HEK293 (cell line): ENCODE data around the gene POLD4.

Source experiments
- CTCF ChIA-PET: fragments of 350-600 bp; formaldehyde crosslinking; extraction: SDS; loops from one replicate; lab custom pipeline; 2021; ENCODE audit warnings: antibody characterized with exemption; lab: Yijun Ruan, JAX
- POLR2A ChIA-PET: fragments of 300-600 bp; formaldehyde crosslinking; extraction: SDS; loops from one replicate; lab custom pipeline; 2020; ENCODE audit warnings: antibody characterized with exemption, inconsistent platforms; lab: Yijun Ruan, JAX
- H3K27ac ChIP-seq: fragments of 200-500 bp; sonication (Bioruptor generic); 2 replicates; pipeline ENCODE4 v1.5.1; 2014; ENCODE audit warnings: low read depth, low read length, control low read depth, inconsistent platforms; ENCODE audit errors: extremely low read depth
- H3K36me3 ChIP-seq, 2 experiments: fragments of 200-500 bp in 1 of 2; sonication (Bioruptor generic) in 1 of 2; 1 replicate in 1 of 2; 2 replicates in 1 of 2; pipeline ENCODE4 v1.5.1; 2014 to 2017; ENCODE audit warnings: inconsistent platforms in 2 of 2, low read length in 2 of 2; ENCODE audit not compliant: control insufficient read depth in 2 of 2, insufficient read depth in 1 of 2
- H3K4me1 ChIP-seq: fragments of 200-500 bp; sonication (Bioruptor generic); 2 replicates; pipeline ENCODE4 v1.5.1; 2014; ENCODE audit warnings: mild to moderate bottlenecking, low read length, inconsistent platforms; ENCODE audit not compliant: control insufficient read depth, insufficient read depth
- H3K4me3 ChIP-seq: 2 replicates; pipeline ENCODE4 v1.5.1; 2011; ENCODE audit warnings: low read depth, mild to moderate bottlenecking, control low read depth, low read length, moderate library complexity
- H3K9me3 ChIP-seq: fragments of 200-500 bp; sonication (Bioruptor generic); 2 replicates; pipeline ENCODE4 v1.5.1; 2014; ENCODE audit warnings: low read depth, low read length, inconsistent platforms; ENCODE audit not compliant: control insufficient read depth, insufficient read depth
- FEZF1 ChIP-seq: fragments of 450-650 bp; formaldehyde crosslinking; IDR thresholded peaks from 2 replicates; pipeline ENCODE4 v1.5.1; 2016; ENCODE audit warnings: missing biosample characterization, missing genetic modification characterization
- KLF9 ChIP-seq: fragments of 450-650 bp; formaldehyde crosslinking; IDR thresholded peaks from 2 replicates; pipeline ENCODE4 v1.5.1; 2016; ENCODE audit warnings: missing biosample characterization, missing genetic modification characterization, low read depth
- MEIS1 ChIP-seq: sonication (generic); formaldehyde crosslinking; IDR thresholded peaks from 2 replicates; pipeline ENCODE4 v1.8.1; 2022; ENCODE audit warnings: missing genetic modification reagents, mild to moderate bottlenecking, borderline replicate concordance
- OSR2 ChIP-seq: fragments of 450-650 bp; formaldehyde crosslinking; IDR thresholded peaks from 2 replicates; pipeline ENCODE4 v1.5.1; 2016; ENCODE audit warnings: missing biosample characterization, missing genetic modification characterization
- PRDM2 ChIP-seq: fragments of 450-650 bp; formaldehyde crosslinking; IDR thresholded peaks from 2 replicates; pipeline ENCODE4 v1.5.1; 2016; ENCODE audit warnings: missing biosample characterization, missing genetic modification characterization, borderline replicate concordance
- SALL2 ChIP-seq: fragments of 450-650 bp; formaldehyde crosslinking; IDR thresholded peaks from 2 replicates; pipeline ENCODE4 v1.5.0; 2017; ENCODE audit warnings: missing biosample characterization, mild to moderate bottlenecking, missing genetic modification characterization, borderline replicate concordance
- TCF7L2 ChIP-seq: IDR thresholded peaks from 2 replicates; pipeline ENCODE4 v1.6.1; 2011; ENCODE audit warnings: low read depth, mild to moderate bottlenecking, inconsistent platforms, low read length, moderate library complexity, borderline replicate concordance
- ZBTB11 ChIP-seq: fragments of 450-650 bp; formaldehyde crosslinking; conservative IDR thresholded peaks from 2 replicates; pipeline ENCODE4 v1.5.1; 2016; ENCODE audit warnings: low read depth, missing biosample characterization, missing genetic modification characterization
- ZBTB17 ChIP-seq: fragments of 450-650 bp; formaldehyde crosslinking; IDR thresholded peaks from 2 replicates; pipeline ENCODE4 v1.5.1; 2016; ENCODE audit warnings: missing biosample characterization, missing genetic modification characterization
- ZBTB8A ChIP-seq: fragments of 450-650 bp; formaldehyde crosslinking; IDR thresholded peaks from 2 replicates; pipeline ENCODE4 v1.5.1; 2016; ENCODE audit warnings: missing biosample characterization, missing genetic modification characterization
- ZEB2 ChIP-seq: fragments of 450-650 bp; formaldehyde crosslinking; IDR thresholded peaks from 2 replicates; pipeline ENCODE4 v1.5.1; 2016; ENCODE audit warnings: missing biosample characterization, missing genetic modification characterization
- ZNF112 ChIP-seq: fragments of 450-650 bp; formaldehyde crosslinking; IDR thresholded peaks from 2 replicates; pipeline ENCODE4 v1.5.0; 2017; ENCODE audit warnings: missing biosample characterization, missing genetic modification characterization
- ZNF138 ChIP-seq: fragments of 450-650 bp; formaldehyde crosslinking; IDR thresholded peaks from 2 replicates; pipeline ENCODE4 v1.5.1; 2016; ENCODE audit warnings: missing biosample characterization, missing genetic modification characterization, borderline replicate concordance
- ZNF140 ChIP-seq: fragments of 450-650 bp; formaldehyde crosslinking; IDR thresholded peaks from 2 replicates; pipeline ENCODE4 v1.5.1; 2016; ENCODE audit warnings: missing biosample characterization, missing genetic modification characterization
- ZNF248 ChIP-seq: fragments of 450-650 bp; formaldehyde crosslinking; IDR thresholded peaks from 2 replicates; pipeline ENCODE4 v1.5.1; 2017; ENCODE audit warnings: missing biosample characterization, missing genetic modification characterization
- ZNF555 ChIP-seq: fragments of 450-650 bp; formaldehyde crosslinking; conservative IDR thresholded peaks from 2 replicates; pipeline ENCODE4 v1.5.1; 2017; ENCODE audit warnings: missing biosample characterization, mild to moderate bottlenecking, missing genetic modification characterization, inconsistent platforms
- ZNF585B ChIP-seq: fragments of 450-650 bp; formaldehyde crosslinking; IDR thresholded peaks from 2 replicates; pipeline ENCODE4 v1.5.1; 2016; ENCODE audit warnings: missing biosample characterization, missing genetic modification characterization
- ZNF596 ChIP-seq: fragments of 450-650 bp; IDR thresholded peaks from 2 replicates; pipeline ENCODE4 v1.5.0; 2018; ENCODE audit warnings: missing biosample characterization, mild to moderate bottlenecking, missing genetic modification characterization, moderate library complexity
- ZNF623 ChIP-seq: fragments of 450-650 bp; formaldehyde crosslinking; IDR thresholded peaks from 2 replicates; pipeline ENCODE4 v1.5.1; 2016; ENCODE audit warnings: missing biosample characterization, missing genetic modification characterization
- ZNF768 ChIP-seq: fragments of 450-650 bp; formaldehyde crosslinking; IDR thresholded peaks from 2 replicates; pipeline ENCODE4 v1.5.1; 2018; ENCODE audit warnings: missing biosample characterization, mild to moderate bottlenecking, missing genetic modification characterization
- ZSCAN5A ChIP-seq: fragments of 450-650 bp; formaldehyde crosslinking; IDR thresholded peaks from 2 replicates; pipeline ENCODE4 v1.5.1; 2016; ENCODE audit warnings: missing biosample characterization, missing genetic modification characterization

Gene POLD4

GRCh38 chr11:67349928-67350465 lies 3.3 kb downstream of the POLD4 start:
- ChIA-PET POLR2A (interaction anchor here (0.6 to 1.3 kb wide), 2 partner anchors 21 to 125 kb away, joined by 4 to 7 read pairs; no protein-coding TSS in a partner anchor), CTCF (interaction anchor here (1.0 to 30.4 kb wide), 8 partner anchors 8 to 265 kb away, joined by 3 to 898 read pairs (median 22); partner anchors contain the start of genes CLCF1 and RAD9A)
- H3K36me3 ChIP-seq: no peaks in the 10 kb centered on the region
- no peaks in the 10 kb centered on the region for H3K4me1 ChIP-seq
- no peak overlapping the region for H3K4me3 ChIP-seq
- H3K9me3 ChIP-seq: no peaks in the 10 kb centered on the region
- no peak overlapping the region for H3K27ac ChIP-seq
- TF ChIP-seq ZNF768 (tag by site-specific recombination): no peak
- no peak for TF ChIP-seq OSR2 (tag by site-specific recombination)
- TF ChIP-seq ZBTB8A (tag by site-specific recombination): no peak
- no peak for TF ChIP-seq ZNF585B
- no peak for TF ChIP-seq ZNF555 (tag by site-specific recombination)
- TF ChIP-seq ZNF248 (tag by site-specific recombination): no peak
- TF ChIP-seq ZNF140 (tag by site-specific recombination): no peak

GRCh38 chr11:67349457-67349856 lies 3.9 kb downstream of the POLD4 start:
- ChIA-PET POLR2A (interaction anchor here (1.3 kb wide), 1 partner anchor 21 kb away, joined by 4 read pairs; no protein-coding TSS in a partner anchor), CTCF (interaction anchor here (0.6 to 30.4 kb wide), 6 partner anchors 12 to 1126 kb away, joined by 3 to 898 read pairs (median 5); partner anchors contain the start of genes CLCF1 and RAD9A)
- H3K4me3 ChIP-seq: no peak overlapping the region
- no peaks in the 10 kb centered on the region for H3K36me3 ChIP-seq
- no peaks in the 10 kb centered on the region for H3K4me1 ChIP-seq
- no peaks in the 10 kb centered on the region for H3K9me3 ChIP-seq
- H3K27ac ChIP-seq: no peak overlapping the region
- TF ChIP-seq ZNF623 (tag by site-specific recombination) (no peak), ZBTB11 (tag by site-specific recombination) (no peak), ZSCAN5A (tag by site-specific recombination) (no peak), MEIS1 (no peak), FEZF1 (no peak), ZNF138 (tag by site-specific recombination) (no peak), KLF9 (tag by site-specific recombination) (no peak), ZNF112 (tag by site-specific recombination) (no peak), ZEB2 (tag by site-specific recombination) (no peak)

GRCh38 chr11:67349036-67349435 lies 4.3 kb downstream of the POLD4 start:
- H3K36me3 ChIP-seq: no peaks in the 10 kb centered on the region
- no peak overlapping the region for H3K4me3 ChIP-seq
- CTCF ChIA-PET: interaction anchor here (0.6 to 30.4 kb wide), 5 partner anchors 13 to 1126 kb away, joined by 3 to 898 read pairs (median 4); partner anchors contain the start of genes CLCF1 and RAD9A
- H3K9me3 ChIP-seq: no peaks in the 10 kb centered on the region
- H3K4me1 ChIP-seq: no peaks in the 10 kb centered on the region
- POLR2A ChIA-PET: interaction anchor here (1.3 kb wide), 1 partner anchor 22 kb away, joined by 4 read pairs; no protein-coding TSS in a partner anchor
- no peak overlapping the region for H3K27ac ChIP-seq
- no peak for TF ChIP-seq TCF7L2
- TF ChIP-seq PRDM2 (tag by site-specific recombination): no peak
- no peak for TF ChIP-seq SALL2 (tag by site-specific recombination)
- no peak for TF ChIP-seq ZNF596 (tag by site-specific recombination)
- TF ChIP-seq ZBTB17 (tag by site-specific recombination): no peak
